ENCODE data around the gene RBBP9. TPM values are rescaled to one million over a fixed set of nuclear protein-coding genes. Genes with fewer than 3 reads are reported as not detected.

The RBBP9 gene
- total RNA-seq, 1 donor, result 34.6 TPM

DNA sequence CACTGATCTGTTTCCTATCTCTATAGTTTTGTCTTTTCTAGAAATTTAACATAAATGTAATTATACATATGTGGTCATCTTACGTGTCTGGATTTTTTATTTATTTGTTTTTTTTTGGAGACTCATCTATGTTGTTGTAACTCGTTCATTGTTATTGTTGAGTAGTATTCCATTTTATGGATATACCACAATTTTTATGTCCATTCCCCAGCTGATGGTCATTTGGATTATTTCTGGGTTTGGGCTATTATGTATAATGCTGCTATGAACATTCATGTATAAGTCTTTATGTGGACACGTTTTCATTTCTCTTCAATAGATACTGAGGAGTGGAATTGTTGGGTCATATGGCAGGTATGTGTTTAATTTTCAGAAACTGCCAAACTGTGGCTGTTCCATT, 40.4 kb downstream of the RBBP9 start:
- TF ChIP-seq, protein P1, sequence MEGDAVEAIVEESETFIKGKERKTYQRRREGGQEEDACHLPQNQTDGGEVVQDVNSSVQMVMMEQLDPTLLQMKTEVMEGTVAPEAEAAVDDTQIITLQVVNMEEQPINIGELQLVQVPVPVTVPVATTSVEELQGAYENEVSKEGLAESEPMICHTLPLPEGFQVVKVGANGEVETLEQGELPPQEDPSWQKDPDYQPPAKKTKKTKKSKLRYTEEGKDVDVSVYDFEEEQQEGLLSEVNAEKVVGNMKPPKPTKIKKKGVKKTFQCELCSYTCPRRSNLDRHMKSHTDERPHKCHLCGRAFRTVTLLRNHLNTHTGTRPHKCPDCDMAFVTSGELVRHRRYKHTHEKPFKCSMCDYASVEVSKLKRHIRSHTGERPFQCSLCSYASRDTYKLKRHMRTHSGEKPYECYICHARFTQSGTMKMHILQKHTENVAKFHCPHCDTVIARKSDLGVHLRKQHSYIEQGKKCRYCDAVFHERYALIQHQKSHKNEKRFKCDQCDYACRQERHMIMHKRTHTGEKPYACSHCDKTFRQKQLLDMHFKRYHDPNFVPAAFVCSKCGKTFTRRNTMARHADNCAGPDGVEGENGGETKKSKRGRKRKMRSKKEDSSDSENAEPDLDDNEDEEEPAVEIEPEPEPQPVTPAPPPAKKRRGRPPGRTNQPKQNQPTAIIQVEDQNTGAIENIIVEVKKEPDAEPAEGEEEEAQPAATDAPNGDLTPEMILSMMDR (IDR thresholded peaks at IDR 0.05; ENCODE audit: insufficient read depth, low read length), result no peak
- no peak for DNase-seq (ENCODE audit: low read depth)
- H3K4me3 ChIP-seq (ENCODE audit: low read depth, low read length), result no peak overlapping the region

DNA sequence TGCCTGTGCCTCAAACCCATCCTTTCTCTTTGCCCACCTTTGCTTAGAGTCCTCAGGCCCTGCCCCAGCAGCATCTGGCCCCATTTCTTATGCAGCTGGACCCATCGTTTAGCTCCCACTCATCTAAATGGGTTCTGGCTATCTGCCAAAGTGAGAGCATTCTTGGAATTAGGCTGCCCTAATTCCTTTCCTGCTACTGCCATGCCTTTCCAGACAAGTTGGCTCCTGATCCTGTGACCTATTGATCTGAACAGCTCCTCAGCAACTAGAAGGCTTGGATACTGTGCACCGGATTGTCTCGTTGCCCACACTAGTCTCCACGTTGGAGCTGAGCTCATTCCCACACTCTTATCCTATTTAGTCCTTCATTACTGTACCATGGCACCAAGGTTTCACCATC, 53.1 kb downstream of the RBBP9 start:
- no peak overlapping the region for H3K4me3 ChIP-seq (ENCODE audit: low read depth, low read length)
- DNase-seq (ENCODE audit: low read depth), result peak; percentile 33
- TF ChIP-seq, protein P1 (IDR thresholded peaks at IDR 0.05; ENCODE audit: insufficient read depth, low read length), result no peak

DNA sequence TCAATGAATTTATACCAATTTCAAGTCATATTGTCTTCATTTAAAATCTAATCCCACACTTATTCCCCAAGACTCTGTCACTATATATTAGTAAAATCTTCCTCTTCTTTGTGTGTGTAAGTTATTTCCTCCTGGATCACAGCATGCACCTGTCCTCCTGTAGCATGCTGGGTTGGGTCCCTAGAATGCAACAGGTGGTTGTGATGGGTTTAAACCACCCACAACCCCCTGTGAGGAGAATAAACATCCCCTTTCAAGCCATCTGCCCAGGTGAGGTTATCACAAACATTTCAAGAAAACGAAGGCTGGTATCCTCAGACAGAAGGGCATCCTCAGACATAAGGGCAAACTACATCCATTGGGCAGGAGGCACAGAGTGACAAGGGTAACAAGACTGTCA, 56.6 kb downstream of the RBBP9 start:
- TF ChIP-seq, protein P1 (IDR thresholded peaks at IDR 0.05; ENCODE audit: insufficient read depth, low read length), result no peak
- no peak for DNase-seq (ENCODE audit: low read depth)
- no peak overlapping the region for H3K4me3 ChIP-seq (ENCODE audit: low read depth, low read length)

DNA sequence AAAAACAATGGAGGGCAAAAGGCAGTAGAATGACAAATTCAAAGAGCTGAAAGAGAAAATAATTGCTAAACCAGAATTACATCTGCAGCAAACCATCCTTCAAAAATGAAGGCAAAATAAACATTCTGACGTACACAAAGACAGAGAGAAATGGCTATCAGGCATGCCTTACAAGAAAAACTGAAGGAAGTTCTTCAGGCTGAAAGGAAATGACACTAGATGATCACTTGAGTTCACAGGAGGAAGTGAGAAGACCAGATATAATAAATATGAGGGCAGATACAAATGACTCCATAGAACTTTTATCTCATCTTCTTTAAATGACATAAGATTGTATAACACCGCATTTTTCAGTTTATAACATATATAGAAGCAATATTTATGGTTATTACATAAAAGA, 60.2 kb downstream of the RBBP9 start:
- no peak overlapping the region for H3K4me3 ChIP-seq (ENCODE audit: low read depth, low read length)
- TF ChIP-seq, protein P1 (IDR thresholded peaks at IDR 0.05; ENCODE audit: insufficient read depth, low read length), result no peak
- DNase-seq (ENCODE audit: low read depth), result no peak

Small RNA genes within 50 kb of the gene (small RNA-seq; reads per million reads assigned to genes)
- gene MIR3192, result not detected

Other genes starting within 250 kb of the RBBP9 start
- gene ZNF133, start 208.7 kb downstream of the RBBP9 start, total RNA-seq (ENCODE audit: low replicate concordance), result 14.6 and 22.2 TPM in 2 replicates
- 0.99 and 1.5 TPM in 2 replicates for gene DZANK1, start 30.2 kb downstream of the RBBP9 start, total RNA-seq (ENCODE audit: low replicate concordance)
- 4.3 and 13.7 TPM in 2 replicates for gene POLR3F, start 29.8 kb downstream of the RBBP9 start, total RNA-seq (ENCODE audit: low replicate concordance)
- 21.0 and 45.6 TPM in 2 replicates for gene SEC23B, start 10.7 kb upstream of the RBBP9 start, total RNA-seq (ENCODE audit: low replicate concordance)
- 80.2 and 95.8 TPM in 2 replicates for gene SMIM26, start 70.2 kb upstream of the RBBP9 start, total RNA-seq (ENCODE audit: low replicate concordance)
- 66.1 and 69.8 TPM in 2 replicates for gene DTD1, start 90.8 kb upstream of the RBBP9 start, total RNA-seq (ENCODE audit: low replicate concordance)

All from fibroblast of the aortic adventitia (primary cell).